ENCODE measurements around the gene PMFBP1. TPM values are rescaled to one million over a fixed set of nuclear protein-coding genes. Genes with fewer than 3 reads are reported as not detected.

The PMFBP1 gene
- total RNA-seq: 1.4 TPM
- polyA plus RNA-seq: 0.84 TPM

GRCh38 chr16:72172105-72173034 lies at the start of gene PMFBP1:
Gene PMFBP1 (minus strand): TSS chr16:72172155. CDS start chr16:72171208, 947 bp downstream.
- Histone ChIP-seq H3K27ac (ENCODE audit: low read depth) (no peak within 1 kb of the TSS), H3K4me3 (ENCODE audit: low read depth, low read length) (no peak within 1 kb of the TSS), H3K36me3 (ENCODE audit: insufficient read depth) (no peaks in the 10 kb centered on the region), H3K4me1 (ENCODE audit: insufficient read depth) (no peaks in the 10 kb centered on the region)
- DNase-seq (ENCODE audit: extremely low spot score): no peak
- WGBS: 74% methylated on average over 11 of the region's 11 CpGs

GRCh38 chr16:72221630-72222024 lies 49.7 kb upstream of the PMFBP1 start:
- H3K4me1 ChIP-seq (ENCODE audit: insufficient read depth): no peaks in the 10 kb centered on the region
- no peaks in the 10 kb centered on the region for H3K36me3 ChIP-seq (ENCODE audit: insufficient read depth)
- H3K4me3 ChIP-seq (ENCODE audit: low read depth, low read length): no peak overlapping the region
- WGBS: 56% methylated on average over 5 of the region's 5 CpGs
- DNase-seq (ENCODE audit: extremely low spot score): no peak
- no peak overlapping the region for H3K27ac ChIP-seq (ENCODE audit: low read depth)

DNA sequence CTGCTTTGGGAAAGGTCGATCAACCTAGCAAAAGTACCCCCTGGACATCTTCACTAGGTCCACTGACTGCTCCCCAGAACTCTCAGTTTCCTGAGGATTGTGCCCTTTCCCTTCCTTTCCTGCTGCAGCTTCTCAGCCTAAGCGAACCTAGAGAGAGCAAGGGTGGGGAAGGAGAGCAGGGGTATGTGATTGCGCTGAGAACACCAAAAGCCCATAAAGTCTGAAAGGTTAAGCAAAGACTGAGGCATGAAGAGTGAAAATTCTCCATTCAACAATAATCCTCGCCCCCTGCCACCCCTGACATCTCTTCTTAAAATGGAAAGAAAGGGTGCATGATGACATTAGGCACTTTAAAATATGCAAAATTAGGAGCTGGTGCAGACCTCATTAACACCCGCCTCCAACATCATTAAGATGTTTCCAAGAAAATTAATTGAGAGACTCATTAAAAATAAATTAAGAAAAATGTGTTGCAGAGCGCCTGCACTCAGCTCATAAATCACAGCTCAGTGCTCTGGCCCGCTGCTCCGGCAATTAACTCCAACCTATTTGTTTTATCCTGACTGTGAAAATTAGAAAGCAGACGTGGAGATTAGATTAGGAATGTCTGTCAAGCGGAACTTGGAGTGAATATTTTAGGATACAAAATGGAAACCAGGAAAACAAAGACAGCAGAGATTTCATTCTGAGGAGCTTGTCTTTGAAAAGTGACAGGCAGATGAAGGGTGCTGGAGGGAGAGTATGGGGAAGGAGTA lies 49.1 kb upstream of the PMFBP1 start:
- Histone ChIP-seq H3K27ac (ENCODE audit: low read depth) (no peak overlapping the region), H3K4me1 (ENCODE audit: insufficient read depth) (no peaks in the 10 kb centered on the region), H3K4me3 (ENCODE audit: low read depth, low read length) (no peak overlapping the region), H3K36me3 (ENCODE audit: insufficient read depth) (no peaks in the 10 kb centered on the region)
- 63% methylated on average over 10 of the region's 10 CpGs for WGBS
- no peak for DNase-seq (ENCODE audit: extremely low spot score)

- no peak for DNase-seq (ENCODE audit: extremely low spot score)
- H3K4me1 ChIP-seq (ENCODE audit: insufficient read depth): no peaks in the 10 kb centered on the region
- no peak overlapping the region for H3K27ac ChIP-seq (ENCODE audit: low read depth)
- no peaks in the 10 kb centered on the region for H3K36me3 ChIP-seq (ENCODE audit: insufficient read depth)
- WGBS: 95% methylated on average over 8 of the region's 8 CpGs
- H3K4me3 ChIP-seq (ENCODE audit: low read depth, low read length): no peak overlapping the region
These were observed 47.3 kb upstream of the PMFBP1 start for GRCh38 chr16:72219282-72219681.

GRCh38 chr16:72216767-72217166 lies 44.8 kb upstream of the PMFBP1 start:
- WGBS: 57% methylated on average over 6 of the region's 6 CpGs
- Histone ChIP-seq H3K4me3 (ENCODE audit: low read depth, low read length) (no peak overlapping the region), H3K4me1 (ENCODE audit: insufficient read depth) (no peaks in the 10 kb centered on the region), H3K27ac (ENCODE audit: low read depth) (no peak overlapping the region), H3K36me3 (ENCODE audit: insufficient read depth) (no peaks in the 10 kb centered on the region)
- no peak for DNase-seq (ENCODE audit: extremely low spot score)

- no peak overlapping the region for H3K27ac ChIP-seq (ENCODE audit: low read depth)
- no peak overlapping the region for H3K4me3 ChIP-seq (ENCODE audit: low read depth, low read length)
- no peak for DNase-seq (ENCODE audit: extremely low spot score)
- no peaks in the 10 kb centered on the region for H3K4me1 ChIP-seq (ENCODE audit: insufficient read depth)
- H3K36me3 ChIP-seq (ENCODE audit: insufficient read depth): no peaks in the 10 kb centered on the region
These were observed 42.9 kb upstream of the PMFBP1 start for GRCh38 chr16:72214821-72215220.

DNA sequence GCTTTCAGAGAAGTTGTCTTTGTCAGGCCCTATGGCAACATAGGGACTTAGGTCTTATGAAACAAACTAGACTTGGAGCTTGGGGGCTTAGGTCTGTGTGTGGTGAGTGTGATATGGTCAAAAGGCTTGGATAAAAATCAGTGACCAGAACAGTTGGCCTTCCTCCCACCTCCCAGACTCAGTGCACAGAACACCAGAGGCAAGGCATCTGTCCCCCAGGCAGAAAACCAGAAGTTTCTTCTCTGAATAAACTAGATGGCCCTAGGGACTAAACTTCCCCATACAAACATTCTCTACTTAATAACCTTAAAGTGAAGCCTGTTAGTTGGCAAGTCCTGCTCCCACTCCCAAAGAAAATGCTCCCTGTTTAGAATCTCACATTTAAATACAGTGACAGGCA lies 39.2 kb upstream of the PMFBP1 start:
- Histone ChIP-seq H3K27ac (ENCODE audit: low read depth) (no peak overlapping the region), H3K4me3 (ENCODE audit: low read depth, low read length) (no peak overlapping the region), H3K36me3 (ENCODE audit: insufficient read depth) (no peaks in the 10 kb centered on the region), H3K4me1 (ENCODE audit: insufficient read depth) (no peaks in the 10 kb centered on the region)
- DNase-seq (ENCODE audit: extremely low spot score): no peak

DNA sequence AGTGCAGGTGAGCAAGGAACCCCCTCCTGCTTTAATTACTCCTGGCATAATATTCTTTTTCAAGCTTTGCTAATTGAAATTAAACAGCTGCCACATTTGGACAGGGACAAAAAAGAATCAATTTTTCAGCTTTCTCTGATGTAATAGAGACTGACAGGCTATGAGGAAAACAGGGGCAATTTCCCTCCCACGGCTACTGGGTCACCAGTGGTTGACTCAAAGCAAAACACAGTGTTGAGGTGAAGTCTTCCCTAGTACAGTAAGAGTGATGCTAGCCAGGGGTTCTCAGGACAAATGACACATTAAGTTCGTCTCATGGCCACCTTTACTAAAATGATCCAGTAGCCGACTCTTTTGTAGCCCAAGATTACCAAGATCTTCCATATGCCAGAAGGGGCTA lies 38.6 kb upstream of the PMFBP1 start:
- Histone ChIP-seq H3K4me1 (ENCODE audit: insufficient read depth) (no peaks in the 10 kb centered on the region), H3K4me3 (ENCODE audit: low read depth, low read length) (no peak overlapping the region), H3K27ac (ENCODE audit: low read depth) (no peak overlapping the region), H3K36me3 (ENCODE audit: insufficient read depth) (no peaks in the 10 kb centered on the region)
- no peak for DNase-seq (ENCODE audit: extremely low spot score)
- 90% methylated on average over 3 of the region's 3 CpGs for WGBS

- H3K36me3 ChIP-seq (ENCODE audit: insufficient read depth): no peaks in the 10 kb centered on the region
- no peak overlapping the region for H3K27ac ChIP-seq (ENCODE audit: low read depth)
- 98% methylated on average over 3 of the region's 3 CpGs for WGBS
These were observed 38.1 kb upstream of the PMFBP1 start for GRCh38 chr16:72210072-72210471.

DNA sequence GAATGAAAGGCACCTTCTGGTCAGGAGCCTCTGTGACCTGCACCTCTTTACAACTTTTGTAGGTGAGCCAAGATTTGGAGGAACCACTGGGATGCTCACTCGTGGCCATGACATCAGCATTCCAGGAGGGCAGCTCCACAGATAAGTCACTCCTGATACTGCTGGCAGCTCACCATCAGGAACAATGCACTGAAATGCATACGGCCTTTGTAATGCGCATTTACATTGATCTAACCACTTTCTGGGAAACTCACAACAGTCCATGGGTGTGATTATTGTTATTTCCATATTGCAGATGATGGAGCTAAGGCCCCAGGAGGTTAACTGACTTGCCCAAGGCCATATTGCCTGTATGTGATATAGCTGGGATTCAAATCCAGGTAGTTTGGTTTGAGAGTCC lies 34.3 kb upstream of the PMFBP1 start:
- Histone ChIP-seq H3K4me1 (ENCODE audit: insufficient read depth) (no peaks in the 10 kb centered on the region), H3K27ac (ENCODE audit: low read depth) (no peak overlapping the region), H3K36me3 (ENCODE audit: insufficient read depth) (no peaks in the 10 kb centered on the region), H3K4me3 (ENCODE audit: low read depth, low read length) (no peak overlapping the region)
- WGBS: 79% methylated on average over 3 of the region's 3 CpGs
- no peak for DNase-seq (ENCODE audit: extremely low spot score)

More at GRCh38 chr16:72210072-72210471, 38.1 kb upstream of the PMFBP1 start:
- Histone ChIP-seq H3K4me3 (ENCODE audit: low read depth, low read length) (no peak overlapping the region), H3K4me1 (ENCODE audit: insufficient read depth) (no peaks in the 10 kb centered on the region)
- no peak for DNase-seq (ENCODE audit: extremely low spot score)

GRCh38 chr16:72203401-72203800 lies 31.4 kb upstream of the PMFBP1 start:
- 51% methylated on average over 6 of the region's 6 CpGs for WGBS
- no peak overlapping the region for H3K4me3 ChIP-seq (ENCODE audit: low read depth, low read length)
- H3K27ac ChIP-seq (ENCODE audit: low read depth): no peak overlapping the region
- H3K4me1 ChIP-seq (ENCODE audit: insufficient read depth): no peaks in the 10 kb centered on the region
- H3K36me3 ChIP-seq (ENCODE audit: insufficient read depth): no peaks in the 10 kb centered on the region
- DNase-seq (ENCODE audit: extremely low spot score): no peak

- H3K4me1 ChIP-seq (ENCODE audit: insufficient read depth): no peaks in the 10 kb centered on the region
- no peak for DNase-seq (ENCODE audit: extremely low spot score)
- H3K27ac ChIP-seq (ENCODE audit: low read depth): no peak overlapping the region
- 68% methylated on average over 2 of the region's 2 CpGs for WGBS
- H3K36me3 ChIP-seq (ENCODE audit: insufficient read depth): no peaks in the 10 kb centered on the region
- H3K4me3 ChIP-seq (ENCODE audit: low read depth, low read length): no peak overlapping the region
These were observed 30.1 kb upstream of the PMFBP1 start for GRCh38 chr16:72202014-72202413.

- DNase-seq (ENCODE audit: extremely low spot score): no peak
- Histone ChIP-seq H3K27ac (ENCODE audit: low read depth) (no peak overlapping the region), H3K4me3 (ENCODE audit: low read depth, low read length) (no peak overlapping the region), H3K4me1 (ENCODE audit: insufficient read depth) (no peaks in the 10 kb centered on the region), H3K36me3 (ENCODE audit: insufficient read depth) (no peaks in the 10 kb centered on the region)
- WGBS: 87% methylated on average over 2 of the region's 2 CpGs
These were observed 29.4 kb upstream of the PMFBP1 start for GRCh38 chr16:72201387-72201786.

- Histone ChIP-seq H3K36me3 (ENCODE audit: insufficient read depth) (no peaks in the 10 kb centered on the region), H3K4me1 (ENCODE audit: insufficient read depth) (no peaks in the 10 kb centered on the region), H3K27ac (ENCODE audit: low read depth) (no peak overlapping the region), H3K4me3 (ENCODE audit: low read depth, low read length) (no peak overlapping the region)
- 81% methylated on average over 5 of the region's 5 CpGs for WGBS
- DNase-seq (ENCODE audit: extremely low spot score): no peak
These were observed 27.9 kb upstream of the PMFBP1 start for GRCh38 chr16:72199761-72200337.

All from urinary bladder (tissue), 4 donors.